OCI-LY7 (cell line): ENCODE data around the gene LCK. TPM values are rescaled to one million over a fixed set of nuclear protein-coding genes. Genes with fewer than 3 reads are reported as not detected.
"Not testable (repeated sequence)": the region's sequence is repeated elsewhere in the genome, so short reads cannot be mapped to it uniquely, and the experiment has no call there.

Experiments used
- BruUV-seq: library from RNA; stranded (reverse); fragments of 400-500 nt; replicated peaks from 2 replicates; lab custom pipeline; 2021; lab: Mats Ljungman, UMichigan
- CTCF ChIA-PET: fragments of 300-600 bp; sonication (Branson Sonifier 250); formaldehyde crosslinking; loops from one replicate; lab custom pipeline; 2022; ENCODE audit warnings: antibody characterized with exemption; ENCODE audit not compliant: unreplicated experiment; lab: Charles Lee
- POLR2A ChIA-PET: fragments of 300-600 bp; sonication (Branson Sonifier 250); formaldehyde crosslinking; loops from one replicate; lab custom pipeline; 2022; ENCODE audit warnings: antibody characterized with exemption; lab: Charles Lee
- DNase-seq: peaks from one replicate; pipeline ENCODE4 v3.0.0-alpha.2; 2015; ENCODE audit warnings: low spot score
- H2AFZ ChIP-seq: fragments of 200-600 bp; sonication (generic), shearing (Covaris generic); 2 replicates; pipeline ENCODE4 v1.6.1; 2014; ENCODE audit warnings: mild to moderate bottlenecking, antibody characterized with exemption, low read length, moderate library complexity
- H3K27ac ChIP-seq: fragments of 200-600 bp; sonication (generic); 2 replicates; pipeline ENCODE4 v1.5.1; 2014; ENCODE audit warnings: mixed run types, low read depth, mild to moderate bottlenecking, moderate library complexity, low read length, inconsistent platforms; ENCODE audit not compliant: poor library complexity, severe bottlenecking
- H3K36me3 ChIP-seq: fragments of 200-600 bp; sonication (generic); 2 replicates; pipeline ENCODE4 v1.6.1; 2014; ENCODE audit warnings: mild to moderate bottlenecking, antibody characterized with exemption, low read length, moderate library complexity, mixed read lengths; ENCODE audit not compliant: insufficient read depth
- H3K4me1 ChIP-seq: fragments of 200-600 bp; sonication (generic); 2 replicates; pipeline ENCODE4 v1.5.1; 2014; ENCODE audit warnings: mild to moderate bottlenecking, low read length; ENCODE audit not compliant: insufficient read depth, poor library complexity, severe bottlenecking
- H3K4me2 ChIP-seq: fragments of 200-600 bp; sonication (generic); 2 replicates; pipeline ENCODE4 v1.6.1; 2014; ENCODE audit warnings: mild to moderate bottlenecking, low read length
- H3K4me3 ChIP-seq: fragments of 200-600 bp; sonication (generic); 2 replicates; pipeline ENCODE4 v1.5.1; 2014; ENCODE audit warnings: mild to moderate bottlenecking, low read depth, low read length; ENCODE audit not compliant: poor library complexity, severe bottlenecking
- H3K79me2 ChIP-seq: fragments of 200-600 bp; sonication (generic); 2 replicates; pipeline ENCODE4 v1.6.1; 2016; ENCODE audit warnings: low read depth, mild to moderate bottlenecking, low read length, moderate library complexity, mixed read lengths; ENCODE audit not compliant: insufficient read depth
- H3K9me2 ChIP-seq: fragments of 200-600 bp; sonication (generic); 2 replicates; pipeline ENCODE4 v1.6.1; 2016; ENCODE audit warnings: mild to moderate bottlenecking, low read length, mixed read lengths; ENCODE audit not compliant: insufficient read depth
- H3K9me3 ChIP-seq: fragments of 200-600 bp; sonication (generic); 2 replicates; pipeline ENCODE4 v1.6.1; 2014; ENCODE audit warnings: mild to moderate bottlenecking, mixed run types, low read length, mixed read lengths
- H4K20me1 ChIP-seq: fragments of 200-600 bp; sonication (generic); 2 replicates; pipeline ENCODE4 v1.6.1; 2014; ENCODE audit warnings: mild to moderate bottlenecking, antibody characterized with exemption, low read length, moderate library complexity, mixed read lengths; ENCODE audit not compliant: insufficient read depth
- EZH2phosphoT487 ChIP-seq: fragments of 200-600 bp; sonication (generic); IDR thresholded peaks from 2 replicates; pipeline ENCODE4 v1.6.1; 2018; ENCODE audit warnings: low read depth, borderline replicate concordance, mild to moderate bottlenecking, mixed run types, antibody characterized with exemption, low read length, moderate library complexity, mixed read lengths
- intact Hi-C: fragments of 100-400 bp; cut with micrococcal nuclease; formaldehyde crosslinking; loops from one replicate; pipeline ENCODE4 v1.10.0; 2022; ENCODE audit not compliant: unreplicated experiment
- total RNA-seq, 2 experiments: library from RNA; depleted of rRNA in 1 of 2; stranded (reverse); fragments of >200 nt in 1 of 2; shearing (Covaris generic) in 1 of 2; gene quantifications; 2 replicates each; pipeline ENCODE4 v1.2.3, GENCODE V29; 2014 to 2022
- TF ChIP-seq, protein P1 (sequence below): fragments of 200-600 bp; sonication (generic); conservative IDR thresholded peaks from 2 replicates; pipeline ENCODE4 v1.5.1; 2014; ENCODE audit warnings: mild to moderate bottlenecking, antibody characterized with exemption, low read length, moderate library complexity, mixed read lengths

Gene LCK
- total RNA-seq, 2 experiments from 2014 or later = 146 to 218 TPM

DNA sequence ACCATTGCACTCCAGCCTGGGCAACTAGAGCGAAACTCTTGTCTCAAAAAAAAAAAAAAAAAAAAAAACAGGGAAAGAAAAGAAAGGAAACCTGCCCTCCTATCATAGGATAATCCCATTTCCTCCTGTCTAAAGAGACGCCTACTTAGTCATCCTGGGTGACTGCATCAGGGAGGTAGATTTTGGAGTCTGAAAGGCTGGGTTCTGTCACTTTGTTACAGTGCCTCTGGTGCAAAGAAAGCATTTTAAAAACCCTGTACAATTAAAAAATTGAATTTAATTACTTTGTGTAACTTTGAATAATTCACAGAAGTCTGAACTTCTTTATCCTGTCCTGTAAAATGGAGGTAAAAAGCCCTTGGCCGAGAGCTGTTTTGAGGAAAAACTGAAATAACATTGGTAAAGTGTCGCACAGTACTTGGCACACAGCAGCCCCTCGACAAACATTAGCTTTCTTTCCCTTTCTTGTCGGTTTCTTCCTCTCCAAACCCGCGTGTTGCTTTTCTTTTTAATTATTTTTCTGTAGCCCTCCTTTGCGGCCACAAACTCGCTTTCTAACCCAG is 40.2 kb downstream of the LCK start:
- Histone ChIP-seq H2AFZ (peak overlapping the region; percentile 82), H3K79me2 (peaks cover 46% of the 10 kb centered on the region), H3K36me3 (peaks cover 45% of the 10 kb centered on the region), H3K9me2 (no peaks in the 10 kb centered on the region), H3K4me1 (peaks cover 51% of the 10 kb centered on the region), H3K4me3 (peak overlapping the region; percentile 91), H3K4me2 (peak overlapping the region; percentile 79), H3K27ac (peak overlapping the region; percentile 78), H3K9me3 (no peaks in the 10 kb centered on the region), H4K20me1 (peaks cover 14% of the 10 kb centered on the region)
- no peak for DNase-seq
- no peak for TF ChIP-seq EZH2phosphoT487
- TF ChIP-seq, protein P1, sequence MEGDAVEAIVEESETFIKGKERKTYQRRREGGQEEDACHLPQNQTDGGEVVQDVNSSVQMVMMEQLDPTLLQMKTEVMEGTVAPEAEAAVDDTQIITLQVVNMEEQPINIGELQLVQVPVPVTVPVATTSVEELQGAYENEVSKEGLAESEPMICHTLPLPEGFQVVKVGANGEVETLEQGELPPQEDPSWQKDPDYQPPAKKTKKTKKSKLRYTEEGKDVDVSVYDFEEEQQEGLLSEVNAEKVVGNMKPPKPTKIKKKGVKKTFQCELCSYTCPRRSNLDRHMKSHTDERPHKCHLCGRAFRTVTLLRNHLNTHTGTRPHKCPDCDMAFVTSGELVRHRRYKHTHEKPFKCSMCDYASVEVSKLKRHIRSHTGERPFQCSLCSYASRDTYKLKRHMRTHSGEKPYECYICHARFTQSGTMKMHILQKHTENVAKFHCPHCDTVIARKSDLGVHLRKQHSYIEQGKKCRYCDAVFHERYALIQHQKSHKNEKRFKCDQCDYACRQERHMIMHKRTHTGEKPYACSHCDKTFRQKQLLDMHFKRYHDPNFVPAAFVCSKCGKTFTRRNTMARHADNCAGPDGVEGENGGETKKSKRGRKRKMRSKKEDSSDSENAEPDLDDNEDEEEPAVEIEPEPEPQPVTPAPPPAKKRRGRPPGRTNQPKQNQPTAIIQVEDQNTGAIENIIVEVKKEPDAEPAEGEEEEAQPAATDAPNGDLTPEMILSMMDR = no peak
- POLR2A ChIA-PET = interaction anchor here (0.6 to 6.6 kb wide), 16 partner anchors 8 to 76 kb away, joined by 3 to 70 read pairs (median 5); partner anchors contain the start of genes FAM167B and LCK
- CTCF ChIA-PET = interaction anchor here (0.5 to 1.5 kb wide), 3 partner anchors 41 to 75 kb away, joined by 3 to 9 read pairs (median 6); partner anchors contain the start of gene LCK
- BruUV-seq = TSS peak; percentile 100
- intact Hi-C loops = loop anchor here (5.0 kb wide), 1 partner anchor 219 kb away; the partner anchor contains the start of gene TMEM39B

DNA sequence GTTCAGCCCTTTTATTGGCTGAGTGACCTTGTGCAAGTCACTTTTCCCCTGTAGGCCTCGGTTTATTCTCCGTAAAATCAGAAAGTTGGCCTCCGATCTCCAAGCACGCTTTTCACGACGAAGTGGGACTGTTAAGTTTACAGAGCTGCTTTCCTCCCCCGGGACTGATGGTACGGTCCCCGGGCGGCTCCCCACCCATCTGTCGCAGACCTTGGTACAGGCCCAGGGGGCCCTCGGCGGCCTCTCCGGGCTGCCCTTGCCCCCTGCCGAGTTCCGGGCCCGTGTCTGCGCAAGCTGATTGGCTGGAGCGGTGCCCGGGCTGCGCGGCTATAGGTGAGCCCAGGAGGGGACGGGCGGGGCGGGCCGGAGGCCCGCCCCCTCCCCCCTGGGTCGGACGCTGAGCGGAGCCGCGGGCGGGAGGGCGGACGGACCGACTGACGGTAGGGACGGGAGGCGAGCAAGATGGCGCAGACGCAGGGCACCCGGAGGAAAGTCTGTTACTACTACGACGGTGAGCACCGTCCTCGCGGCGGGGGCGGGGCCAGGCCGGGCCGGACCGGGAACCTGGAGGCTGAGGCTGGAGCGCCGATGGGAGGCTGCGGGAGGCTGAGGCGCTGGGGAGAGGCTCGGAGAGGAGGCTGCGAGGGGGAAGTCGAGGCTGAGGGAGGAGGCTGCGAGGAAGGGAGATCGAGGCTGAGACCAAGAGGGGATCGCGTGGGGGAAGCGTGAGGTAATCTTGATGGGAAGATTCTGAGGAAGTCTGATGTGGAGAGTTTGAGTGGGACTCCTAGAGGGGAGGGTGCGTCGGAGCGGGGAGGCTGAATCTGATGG is 40.9 kb downstream of the LCK start, which contains the start of gene HDAC1:
Gene HDAC1, plus strand, starts transcription at position 376 of the 831 bp plus-strand sequence. Its CDS starts 87 bp downstream, at position 463.
- peaks cover 46% of the 10 kb centered on the region for H3K36me3 ChIP-seq
- TF ChIP-seq EZH2phosphoT487 = no peak
- TF ChIP-seq, protein P1 = no peak
- BruUV-seq = no TSS peak
- H3K4me3 ChIP-seq = peak within 1 kb of the TSS; percentile 91
- no peaks in the 10 kb centered on the region for H3K9me2 ChIP-seq
- POLR2A ChIA-PET = interaction anchor here (0.6 to 6.6 kb wide), 14 partner anchors 8 to 1238 kb away, joined by 3 to 70 read pairs (median 4); partner anchors contain the start of genes FAM167B and LCK
- peaks cover 14% of the 10 kb centered on the region for H4K20me1 ChIP-seq
- H3K9me3 ChIP-seq = no peaks in the 10 kb centered on the region
- peak within 1 kb of the TSS; percentile 82 for H2AFZ ChIP-seq
- intact Hi-C loops = loop anchor here (1.0 to 5.0 kb wide), 4 partner anchors 24 to 220 kb away; partner anchors contain the start of gene TMEM39B
- H3K4me1 ChIP-seq = peaks cover 58% of the 10 kb centered on the region
- peaks cover 53% of the 10 kb centered on the region for H3K79me2 ChIP-seq
- DNase-seq = peak; percentile 99
- peak within 1 kb of the TSS; percentile 78 for H3K27ac ChIP-seq
- CTCF ChIA-PET = interaction anchor here (0.5 kb wide), 1 partner anchor 75 kb away, joined by 3 read pairs; no protein-coding TSS in a partner anchor
- H3K4me2 ChIP-seq = peak within 1 kb of the TSS; percentile 79

DNA sequence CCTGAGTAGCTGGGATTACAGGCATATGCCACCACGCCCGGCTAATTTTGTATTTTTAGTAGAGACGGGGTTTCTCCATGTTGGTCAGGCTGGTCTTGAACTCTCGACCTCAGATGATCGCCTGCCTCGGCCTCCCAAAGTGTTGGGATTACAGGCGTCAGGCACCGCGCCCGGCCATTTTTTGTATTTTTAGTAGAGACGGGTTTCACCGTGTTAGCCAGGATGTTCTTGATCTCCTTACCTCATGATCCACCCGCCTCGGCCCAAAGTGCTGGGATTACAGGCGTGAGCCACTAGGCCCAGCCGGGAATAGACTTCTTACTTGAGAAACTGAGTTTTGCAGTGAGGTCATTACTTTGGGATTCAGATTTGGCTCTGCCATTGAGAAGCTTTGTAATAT is 47.1 kb downstream of the LCK start:
- DNase-seq, H3K4me3 ChIP-seq, H3K9me3 ChIP-seq, BruUV-seq, H2AFZ ChIP-seq, POLR2A ChIA-PET, CTCF ChIA-PET, H3K9me2 ChIP-seq, intact Hi-C loops, H3K4me2 ChIP-seq, H3K27ac ChIP-seq: not testable (repeated sequence)
- Histone ChIP-seq H4K20me1 (peaks cover 13% of the 10 kb centered on the region), H3K4me1 (peaks cover 40% of the 10 kb centered on the region), H3K36me3 (peaks cover 92% of the 10 kb centered on the region), H3K79me2 (peaks cover 97% of the 10 kb centered on the region)
